Lung (tissue), 12 donors: ENCODE results near the gene DDN. TPM values are rescaled to one million over a fixed set of nuclear protein-coding genes. Genes with fewer than 3 reads are reported as not detected.

ENCODE experiments used
- ATAC-seq: fragments of 200-7000 bp; cut with Tn5 transposase; one replicate; pipeline ENCODE4 v1.9.1; 2020; ENCODE audit warnings: moderate number of reproducible peaks; ENCODE audit not compliant: insufficient read depth, low FRiP score
- DNase-seq, 3 donors: peaks; one replicate each; pipeline ENCODE4 v3.0.0-alpha.2; 2013 to 2017
- H3K27ac ChIP-seq, 2 donors: one replicate each; pipeline ENCODE4 v1.5.1; 2013; ENCODE audit warnings: mild to moderate bottlenecking in 2 of 2, moderate library complexity in 2 of 2, control low read depth in 1 of 2, inconsistent platforms in 1 of 2, low read depth in 1 of 2, low read length in 1 of 2
- H3K27me3 ChIP-seq, 3 donors: one replicate each; pipeline ENCODE4 v1.5.1; 2013; ENCODE audit warnings: low read length in 2 of 3; ENCODE audit not compliant: control insufficient read depth in 3 of 3, insufficient read depth in 3 of 3
- H3K36me3 ChIP-seq, 4 donors: one replicate each; pipeline ENCODE4 v1.5.1; 2013; ENCODE audit warnings: low read length in 4 of 4, mild to moderate bottlenecking in 1 of 4, moderate library complexity in 1 of 4; ENCODE audit not compliant: control insufficient read depth in 4 of 4, insufficient read depth in 4 of 4
- H3K4me1 ChIP-seq, 5 donors: one replicate each; pipeline ENCODE4 v1.5.1; 2013; ENCODE audit warnings: low read length in 5 of 5, mild to moderate bottlenecking in 2 of 5, moderate library complexity in 1 of 5; ENCODE audit not compliant: control insufficient read depth in 5 of 5, insufficient read depth in 5 of 5
- H3K4me3 ChIP-seq: one replicate; pipeline ENCODE4 v1.5.1; 2013; ENCODE audit warnings: mild to moderate bottlenecking, control low read depth, moderate library complexity
- H3K9ac ChIP-seq, 2 donors: one replicate each; pipeline ENCODE4 v1.5.1; 2013; ENCODE audit warnings: low read length in 2 of 2, control low read depth in 1 of 2; ENCODE audit not compliant: insufficient read depth in 1 of 2
- H3K9me3 ChIP-seq, 4 donors: one replicate each; pipeline ENCODE4 v1.5.1; 2013; ENCODE audit warnings: low read length in 3 of 4, mild to moderate bottlenecking in 1 of 4, moderate library complexity in 1 of 4; ENCODE audit not compliant: control insufficient read depth in 4 of 4, insufficient read depth in 3 of 4
- CTCF ChIP-seq: IDR thresholded peaks from 2 replicates; pipeline ENCODE4 v1.5.1; 2012; ENCODE audit warnings: mild to moderate bottlenecking; ENCODE audit errors: control extremely low read depth, extremely low read depth
- WGBS, 2 donors: extraction: QIAGEN DNeasy Blood & Tissue Kit; methylation state at CpG; one replicate each; pipeline ENCODE4 v1.1.7; 2013; 5-methylcytosine and 5-hydroxymethylcytosine counted together
- polyA plus RNA-seq, 2 donors: library from polyadenylated mRNA; stranded (reverse); fragments of 200-250 nt; gene quantifications; one replicate each; pipeline ENCODE4 v1.2.1, GENCODE V29; 2013
- total RNA-seq, 2 donors: library from RNA; depleted of rRNA in 1 of 2; stranded (reverse); fragments of >200 nt in 1 of 2; gene quantifications; one replicate each; pipeline ENCODE4 v1.2.1, GENCODE V29; 2014 to 2021
- donor health status: control.
- donor health status: control.
- donor health status: Bipolar disorder and iron deficiency.
- donor health status: healthy.
- donor health status: DM: yes; HTN: yes; CAD: no.

DDN gene
- total and polyA plus RNA-seq, 4 donors: 0.04 to 0.12 (median 0.09) TPM

- Histone ChIP-seq H3K27me3 (no peaks in the 10 kb centered on the region), H3K4me3 (no peak overlapping the region), H3K4me1 (peaks cover 0 to 4% (median 0%) of the 10 kb centered on the region in 5 donors), H3K27ac (no peak overlapping the region), H3K9ac (no peak overlapping the region), H3K36me3 (peaks cover 21 to 76% (median 61%) of the 10 kb centered on the region in 4 donors), H3K9me3 (peaks cover 0 to 2% (median 0%) of the 10 kb centered on the region in 4 donors)
- no peak for TF ChIP-seq CTCF
- ATAC-seq: no peak
- DNase-seq: no peak
- 96 to 98% methylated on average over 19 of the region's 19 CpGs for WGBS, 2 donors
Observed at GRCh38 chr12:49030714-49031572, 31.8 kb upstream of the DDN start.

- Histone ChIP-seq H3K36me3 (peaks cover 21 to 78% (median 67%) of the 10 kb centered on the region in 4 donors), H3K9me3 (peaks cover 0 to 2% (median 0%) of the 10 kb centered on the region in 4 donors), H3K4me3 (no peak overlapping the region), H3K4me1 (peaks cover 0 to 4% (median 0%) of the 10 kb centered on the region in 5 donors), H3K27ac (no peak overlapping the region), H3K27me3 (no peaks in the 10 kb centered on the region), H3K9ac (no peak overlapping the region)
- TF ChIP-seq CTCF: no peak
- WGBS, 2 donors: 93 to 95% methylated on average over 8 of the region's 8 CpGs
- no peak for DNase-seq
- no peak for ATAC-seq
Observed at GRCh38 chr12:49030119-49030518, 30.9 kb upstream of the DDN start.

- Histone ChIP-seq H3K36me3 (peaks cover 21 to 79% (median 63%) of the 10 kb centered on the region in 4 donors), H3K9ac (no peak overlapping the region)
Observed at GRCh38 chr12:49028666-49029275, 29.6 kb upstream of the DDN start.

More at GRCh38 chr12:49028666-49029275, 29.6 kb upstream of the DDN start:
- no peak overlapping the region for H3K27ac ChIP-seq
- no peak overlapping the region for H3K4me3 ChIP-seq
- H3K9me3 ChIP-seq: peaks cover 0 to 2% (median 0%) of the 10 kb centered on the region in 4 donors
- no peak for DNase-seq
- ATAC-seq: no peak
- no peak for TF ChIP-seq CTCF
- WGBS, 2 donors: 88% methylated on average over 10 of the region's 10 CpGs
- H3K27me3 ChIP-seq: no peaks in the 10 kb centered on the region
- peaks cover 0 to 4% (median 0%) of the 10 kb centered on the region in 5 donors for H3K4me1 ChIP-seq
